ENCODE data around the gene ACTR2.

The ACTR2 gene

GRCh38 chr2:65278531-65278981 is 50.9 kb downstream of the ACTR2 start:
- Mint-ChIP-seq H3K36me3 (peaks cover 14% of the 10 kb centered on the region), H3K4me3 (no peak overlapping the region), H3K9me3 (no peaks in the 10 kb centered on the region), H3K4me1 (peaks cover 21% of the 10 kb centered on the region), H3K27me3 (peaks cover 22% of the 10 kb centered on the region), H3K27ac (no peak overlapping the region)
- CTCF ChIA-PET, result interaction anchor here (0.6 to 1.0 kb wide), 3 partner anchors 14 to 274 kb away, joined by 3 to 4 read pairs (median 3); no protein-coding TSS in a partner anchor
- DNase-seq, result no peak

- CTCF ChIA-PET, result interaction anchor here (1.1 to 1.8 kb wide), 2 partner anchors 14 to 296 kb away, joined by 3 to 5 read pairs; no protein-coding TSS in a partner anchor
- Mint-ChIP-seq H3K36me3 (peaks cover 8% of the 10 kb centered on the region), H3K9me3 (no peaks in the 10 kb centered on the region), H3K27ac (no peak overlapping the region), H3K4me1 (peaks cover 21% of the 10 kb centered on the region), H3K27me3 (peaks cover 26% of the 10 kb centered on the region), H3K4me3 (no peak overlapping the region)
- no peak for DNase-seq
These were observed 52.1 kb downstream of the ACTR2 start for GRCh38 chr2:65279756-65280155.

- H3K4me1 Mint-ChIP-seq, result peaks cover 21% of the 10 kb centered on the region
- H3K27ac Mint-ChIP-seq, result no peak overlapping the region
- CTCF ChIA-PET, result interaction anchor here (1.1 kb wide), 1 partner anchor 271 kb away, joined by 3 read pairs; no protein-coding TSS in a partner anchor
- H3K36me3 Mint-ChIP-seq, result no peaks in the 10 kb centered on the region
- no peaks in the 10 kb centered on the region for H3K9me3 Mint-ChIP-seq
- no peak for DNase-seq
- H3K4me3 Mint-ChIP-seq, result no peak overlapping the region
- peaks cover 37% of the 10 kb centered on the region for H3K27me3 Mint-ChIP-seq
These were observed 54.2 kb downstream of the ACTR2 start for GRCh38 chr2:65281627-65282351.

GRCh38 chr2:65282477-65283053 is 54.9 kb downstream of the ACTR2 start:
- CTCF ChIA-PET, result interaction anchor here (0.6 to 1.1 kb wide), 2 partner anchors 270 to 775 kb away, joined by 3 read pairs; no protein-coding TSS in a partner anchor
- Mint-ChIP-seq H3K27ac (no peak overlapping the region), H3K4me3 (no peak overlapping the region), H3K9me3 (no peaks in the 10 kb centered on the region), H3K4me1 (peaks cover 18% of the 10 kb centered on the region), H3K27me3 (peaks cover 41% of the 10 kb centered on the region), H3K36me3 (no peaks in the 10 kb centered on the region)
- no peak for DNase-seq

- H3K4me3 Mint-ChIP-seq, result no peak overlapping the region
- peaks cover 37% of the 10 kb centered on the region for H3K27me3 Mint-ChIP-seq
- no peak for DNase-seq
- no peaks in the 10 kb centered on the region for H3K36me3 Mint-ChIP-seq
- no peak overlapping the region for H3K27ac Mint-ChIP-seq
- no peaks in the 10 kb centered on the region for H3K4me1 Mint-ChIP-seq
- H3K9me3 Mint-ChIP-seq, result no peaks in the 10 kb centered on the region
- CTCF ChIA-PET, result no interaction called here
These were observed 59.7 kb downstream of the ACTR2 start for GRCh38 chr2:65287364-65287763.

GRCh38 chr2:65291216-65292105 is 63.8 kb downstream of the ACTR2 start:
- Mint-ChIP-seq H3K9me3 (no peaks in the 10 kb centered on the region), H3K4me1 (peaks cover 3% of the 10 kb centered on the region), H3K36me3 (no peaks in the 10 kb centered on the region), H3K27ac (no peak overlapping the region), H3K27me3 (peaks cover 47% of the 10 kb centered on the region), H3K4me3 (no peak overlapping the region)
- CTCF ChIA-PET, result no interaction called here
- no peak for DNase-seq

GRCh38 chr2:65292106-65292400 is 64.4 kb downstream of the ACTR2 start:
- Mint-ChIP-seq H3K27me3 (peaks cover 46% of the 10 kb centered on the region), H3K4me1 (peaks cover 8% of the 10 kb centered on the region), H3K9me3 (no peaks in the 10 kb centered on the region), H3K4me3 (no peak overlapping the region), H3K27ac (no peak overlapping the region), H3K36me3 (no peaks in the 10 kb centered on the region)
- no peak for DNase-seq
- CTCF ChIA-PET, result no interaction called here

- H3K27me3 Mint-ChIP-seq, result peaks cover 43% of the 10 kb centered on the region
- H3K9me3 Mint-ChIP-seq, result no peaks in the 10 kb centered on the region
- no peaks in the 10 kb centered on the region for H3K36me3 Mint-ChIP-seq
- H3K4me3 Mint-ChIP-seq, result no peak overlapping the region
- H3K27ac Mint-ChIP-seq, result no peak overlapping the region
- DNase-seq, result no peak
- CTCF ChIA-PET, result interaction anchor here (1.0 kb wide), 1 partner anchor 9 kb away, joined by 3 read pairs; no protein-coding TSS in a partner anchor
- peaks cover 10% of the 10 kb centered on the region for H3K4me1 Mint-ChIP-seq
These were observed 64.9 kb downstream of the ACTR2 start for GRCh38 chr2:65292461-65293011.

- Mint-ChIP-seq H3K36me3 (no peaks in the 10 kb centered on the region), H3K27ac (no peak overlapping the region), H3K27me3 (peaks cover 40% of the 10 kb centered on the region), H3K4me3 (no peak overlapping the region), H3K4me1 (peaks cover 14% of the 10 kb centered on the region), H3K9me3 (no peaks in the 10 kb centered on the region)
- CTCF ChIA-PET, result interaction anchor here (1.0 kb wide), 1 partner anchor 9 kb away, joined by 3 read pairs; no protein-coding TSS in a partner anchor
- no peak for DNase-seq
These were observed 65.7 kb downstream of the ACTR2 start for GRCh38 chr2:65293376-65293775.

GRCh38 chr2:65294136-65294535 is 66.5 kb downstream of the ACTR2 start:
- CTCF ChIA-PET, result no interaction called here
- no peak overlapping the region for H3K27ac Mint-ChIP-seq

GRCh38 chr2:65294701-65295100 is 67.1 kb downstream of the ACTR2 start:
- DNase-seq, result no peak
- CTCF ChIA-PET, result no interaction called here
- no peaks in the 10 kb centered on the region for H3K9me3 Mint-ChIP-seq
- no peak overlapping the region for H3K4me3 Mint-ChIP-seq
- no peak overlapping the region for H3K27ac Mint-ChIP-seq
- no peaks in the 10 kb centered on the region for H3K36me3 Mint-ChIP-seq
- H3K4me1 Mint-ChIP-seq, result peaks cover 21% of the 10 kb centered on the region
- peaks cover 40% of the 10 kb centered on the region for H3K27me3 Mint-ChIP-seq

More at GRCh38 chr2:65294136-65294535, 66.5 kb downstream of the ACTR2 start:
- Mint-ChIP-seq H3K9me3 (no peaks in the 10 kb centered on the region), H3K27me3 (peaks cover 40% of the 10 kb centered on the region), H3K4me1 (peaks cover 15% of the 10 kb centered on the region), H3K4me3 (no peak overlapping the region), H3K36me3 (no peaks in the 10 kb centered on the region)
- no peak for DNase-seq

- H3K4me1 Mint-ChIP-seq, result peaks cover 43% of the 10 kb centered on the region
- no peak overlapping the region for H3K27ac Mint-ChIP-seq
- no peaks in the 10 kb centered on the region for H3K9me3 Mint-ChIP-seq
- DNase-seq, result no peak
- CTCF ChIA-PET, result interaction anchor here (0.7 kb wide), 1 partner anchor 133 kb away, joined by 3 read pairs; no protein-coding TSS in a partner anchor
- H3K36me3 Mint-ChIP-seq, result no peaks in the 10 kb centered on the region
- no peak overlapping the region for H3K4me3 Mint-ChIP-seq
- peaks cover 34% of the 10 kb centered on the region for H3K27me3 Mint-ChIP-seq
These were observed 69.3 kb downstream of the ACTR2 start for GRCh38 chr2:65296971-65297370.

GRCh38 chr2:65297544-65297943 is 69.9 kb downstream of the ACTR2 start:
- no peak overlapping the region for H3K27ac Mint-ChIP-seq
- H3K9me3 Mint-ChIP-seq, result no peaks in the 10 kb centered on the region
- peaks cover 31% of the 10 kb centered on the region for H3K27me3 Mint-ChIP-seq
- H3K4me3 Mint-ChIP-seq, result no peak overlapping the region
- no peak for DNase-seq
- CTCF ChIA-PET, result interaction anchor here (0.7 kb wide), 1 partner anchor 132 kb away, joined by 3 read pairs; no protein-coding TSS in a partner anchor
- H3K36me3 Mint-ChIP-seq, result no peaks in the 10 kb centered on the region
- peaks cover 49% of the 10 kb centered on the region for H3K4me1 Mint-ChIP-seq

- CTCF ChIA-PET, result no interaction called here
- H3K27me3 Mint-ChIP-seq, result peaks cover 27% of the 10 kb centered on the region
These were observed 70.5 kb downstream of the ACTR2 start for GRCh38 chr2:65298089-65298488.

More at GRCh38 chr2:65298089-65298488, 70.5 kb downstream of the ACTR2 start:
- Mint-ChIP-seq H3K36me3 (no peaks in the 10 kb centered on the region), H3K4me1 (peaks cover 55% of the 10 kb centered on the region), H3K27ac (no peak overlapping the region), H3K9me3 (no peaks in the 10 kb centered on the region), H3K4me3 (no peak overlapping the region)
- DNase-seq, result no peak

Measured in activated naive CD4-positive, alpha-beta T cell treated with anti-CD3 and anti-CD28 coated beads, Interleukin-2, amount 10 ng/mL, durations not matched to agents 7 days and 5 days (primary cell).